ENCODE results near the gene NAT16.
A peak's percentile ranks its signal among the peaks of the same experiment; 100 is the strongest.

NAT16 gene

DNA sequence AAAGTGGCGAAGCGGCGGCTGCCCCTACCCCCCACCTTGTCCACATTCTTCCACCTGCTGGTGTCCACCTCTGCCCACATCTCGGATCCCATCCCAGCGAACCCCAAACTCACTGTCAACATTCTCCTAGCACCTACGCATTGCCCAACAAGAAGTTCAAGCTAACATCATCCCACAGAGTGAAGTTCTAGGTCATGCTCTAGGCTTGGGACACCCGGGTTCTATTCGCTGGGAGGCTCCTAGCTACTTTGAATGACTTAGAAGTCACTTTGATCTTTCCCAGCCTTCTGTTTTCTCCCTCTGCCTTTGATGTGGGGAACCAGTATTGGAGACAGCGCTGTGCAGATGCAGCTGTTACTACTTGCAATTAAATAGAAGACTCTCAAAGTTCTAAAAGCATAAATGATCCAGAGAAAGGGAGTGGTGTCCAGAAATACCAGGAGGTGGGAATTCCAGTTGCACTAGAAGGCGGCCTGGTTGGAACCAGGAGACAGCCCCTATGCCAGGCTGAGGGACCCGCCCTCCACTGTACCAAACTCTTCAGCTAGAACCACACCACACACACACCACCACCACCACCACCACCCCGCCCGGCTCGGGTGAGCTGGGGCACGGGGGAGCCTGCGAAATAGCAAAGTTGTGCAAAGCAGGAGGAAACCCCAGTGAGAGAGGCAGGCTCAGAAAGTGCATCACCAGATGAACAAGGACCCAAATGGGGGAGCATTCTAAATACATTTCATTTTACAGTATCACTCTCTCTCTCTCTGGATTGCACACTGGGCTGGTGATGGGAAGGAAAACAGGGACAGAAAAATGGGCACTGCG is 9.3 kb downstream of the NAT16 start:
- DNase-seq: no peak

DNA sequence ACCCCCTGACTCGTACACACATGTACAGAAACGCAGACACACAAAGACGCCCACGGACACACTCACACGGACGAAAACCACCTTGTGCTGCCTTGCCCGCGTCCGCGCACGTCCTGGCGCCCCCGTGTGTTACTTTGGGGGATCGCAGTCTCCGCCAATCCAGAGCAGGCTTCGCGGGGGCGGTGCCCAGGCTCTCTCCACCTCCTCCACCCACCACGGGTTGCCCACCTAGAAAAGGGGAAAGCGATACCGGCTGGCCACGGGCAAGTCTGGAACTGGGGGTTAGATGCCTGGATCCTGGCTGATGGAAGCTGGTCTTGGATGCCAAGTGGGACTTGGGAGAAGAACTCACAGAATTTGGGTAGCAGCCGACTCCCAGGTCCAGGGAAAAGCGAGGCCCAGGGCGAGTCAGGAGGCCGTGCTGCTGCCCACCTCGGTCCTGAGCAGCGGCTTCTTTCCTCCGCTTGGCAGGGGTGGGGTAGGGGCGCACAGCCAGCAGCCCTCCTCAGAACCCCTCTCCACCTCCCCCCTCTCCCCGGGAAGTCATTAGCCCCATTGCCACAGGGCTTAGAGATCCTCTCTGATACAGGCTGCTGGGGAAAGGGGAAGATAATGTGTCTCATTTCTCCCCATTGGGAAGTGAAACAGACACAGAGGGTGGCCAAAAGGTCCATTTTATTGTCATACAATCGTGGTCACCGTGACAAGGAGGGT is 10.1 kb downstream of the NAT16 start:
- DNase-seq: peak; percentile 69

DNA sequence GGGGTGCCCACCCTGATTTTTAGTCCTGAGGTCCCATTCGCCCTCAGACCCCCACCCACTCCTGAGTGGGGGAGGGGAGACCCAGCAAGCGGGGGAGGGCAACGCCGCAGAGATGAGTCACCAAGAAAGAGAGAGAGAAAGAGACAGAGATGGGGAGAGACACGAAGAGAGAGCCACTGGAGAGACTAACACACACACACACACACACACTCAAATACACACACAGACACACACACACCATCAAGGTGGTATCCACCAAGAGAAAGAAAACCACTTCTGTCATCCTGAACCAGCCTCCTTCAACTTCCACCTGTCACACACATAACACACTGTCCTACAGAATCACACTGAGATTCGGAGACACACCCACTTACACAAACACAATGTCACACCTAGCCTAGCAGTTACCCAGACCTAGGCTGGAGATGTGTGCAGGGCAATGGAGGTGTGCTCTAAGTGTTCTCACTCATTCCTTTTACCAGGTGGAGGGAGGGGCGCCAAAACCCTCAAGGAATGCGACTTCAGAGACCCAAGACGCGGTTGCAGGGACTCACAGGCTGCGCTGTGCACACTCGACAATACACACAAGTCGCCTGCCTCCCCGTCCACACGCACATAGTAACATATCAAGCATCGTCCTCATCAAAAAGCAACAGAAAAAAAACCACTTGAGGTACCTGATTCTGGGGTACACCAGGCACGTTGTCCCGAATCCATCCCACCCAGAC is 10.8 kb downstream of the NAT16 start:
- DNase-seq: no peak

DNA sequence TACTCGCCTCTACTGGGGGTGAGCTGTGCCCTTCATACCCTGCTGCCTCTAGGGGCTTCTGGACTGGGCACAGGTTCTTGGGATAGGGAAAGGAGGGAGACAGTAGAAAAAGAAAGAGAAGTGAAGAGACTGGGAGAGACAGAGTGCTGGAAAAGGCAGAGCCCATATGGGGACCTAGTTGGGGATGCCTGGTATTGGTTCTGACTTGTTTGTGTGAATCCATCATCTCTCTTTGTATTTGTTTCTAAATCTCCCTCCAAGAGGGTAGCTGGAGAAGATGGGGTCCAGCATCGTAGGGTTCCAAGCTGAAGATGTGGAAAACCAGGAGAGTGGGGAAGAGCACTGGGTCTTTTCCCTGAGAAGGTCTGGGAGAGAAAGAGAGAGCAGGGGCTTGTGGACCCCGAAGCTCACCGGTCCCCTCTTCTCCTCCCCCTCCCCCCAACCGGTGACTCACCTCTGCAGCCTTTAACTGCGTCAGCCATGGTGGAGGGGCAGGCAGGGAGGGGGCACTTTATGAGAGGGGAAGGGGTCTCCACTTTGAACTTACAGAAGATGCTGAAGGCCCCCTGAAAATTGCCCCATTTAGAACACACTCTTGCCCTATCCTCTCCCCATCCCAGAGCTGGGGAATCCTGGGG is 11.6 kb downstream of the NAT16 start:
- no peak for DNase-seq

DNA sequence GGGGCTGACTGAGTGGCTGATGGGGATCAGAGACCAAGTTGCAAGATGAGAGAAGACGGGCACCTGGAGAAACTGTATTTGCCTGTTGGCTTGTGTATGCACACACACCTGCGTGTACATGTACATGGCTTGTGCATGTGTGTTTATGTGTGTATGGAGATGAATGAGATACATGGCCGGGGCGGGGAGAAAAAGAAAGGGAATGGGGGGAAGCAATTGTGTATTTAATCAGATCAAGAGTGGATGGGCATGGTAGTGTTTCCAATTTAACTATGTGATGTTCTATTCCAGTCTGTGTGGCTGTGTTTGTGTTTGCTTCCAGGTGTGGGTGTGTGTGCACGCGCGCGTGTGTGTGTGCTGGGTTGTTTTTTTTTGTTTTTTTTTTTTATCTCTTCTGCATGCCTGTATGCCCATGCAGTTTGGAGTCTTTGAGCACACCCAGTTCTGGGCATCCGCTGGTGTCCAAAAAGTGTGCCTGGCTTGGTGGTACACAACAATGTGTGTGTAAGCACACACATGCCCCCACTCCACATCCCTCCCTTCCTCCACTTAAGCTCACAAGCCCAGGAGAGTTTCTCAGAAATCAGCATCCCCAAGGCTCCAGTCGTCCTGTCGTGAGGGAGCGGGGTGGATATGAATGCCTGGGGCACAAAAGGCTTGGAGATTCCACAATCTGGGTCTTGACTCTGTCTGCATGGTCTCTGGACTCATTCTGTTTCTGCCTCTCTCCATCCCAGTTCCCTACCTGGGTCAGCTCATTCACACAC is 12.3 kb downstream of the NAT16 start:
- no peak for DNase-seq

DNA sequence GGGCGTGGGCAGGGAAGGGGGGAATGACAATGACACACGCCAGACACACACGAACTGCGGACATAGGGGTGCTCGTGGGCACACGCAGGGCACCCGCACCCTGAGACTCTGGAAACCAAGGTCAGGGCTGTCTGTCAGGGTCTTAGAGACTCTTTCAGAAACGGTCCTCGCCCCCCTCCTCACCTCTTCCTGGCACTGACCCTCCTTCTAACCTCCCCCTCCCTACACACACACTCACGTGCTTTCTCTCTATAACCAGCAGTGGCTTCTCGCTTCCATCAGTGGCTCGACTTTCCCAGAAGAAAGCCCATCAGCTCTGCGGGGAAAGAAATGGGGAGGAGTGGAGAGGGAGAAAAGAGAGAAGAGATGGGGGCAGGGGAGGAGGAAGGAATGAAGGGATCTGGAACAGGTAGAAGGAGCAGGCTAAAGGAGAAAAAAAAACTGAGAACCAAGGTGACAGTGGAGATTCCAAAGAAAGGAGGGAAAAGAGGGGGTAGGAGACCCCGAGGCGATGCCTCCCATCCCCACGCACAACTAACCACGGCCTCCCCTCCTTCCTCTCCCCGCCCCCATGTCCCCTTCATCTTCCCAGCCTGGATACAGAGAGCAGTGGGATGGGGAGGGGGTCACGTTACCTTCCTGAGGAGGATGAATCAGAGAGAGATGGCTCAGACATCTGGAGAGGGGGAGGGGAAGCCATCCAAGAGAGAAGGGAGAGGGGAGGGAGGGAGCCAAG is 13.0 kb downstream of the NAT16 start:
- DNase-seq: no peak

DNA sequence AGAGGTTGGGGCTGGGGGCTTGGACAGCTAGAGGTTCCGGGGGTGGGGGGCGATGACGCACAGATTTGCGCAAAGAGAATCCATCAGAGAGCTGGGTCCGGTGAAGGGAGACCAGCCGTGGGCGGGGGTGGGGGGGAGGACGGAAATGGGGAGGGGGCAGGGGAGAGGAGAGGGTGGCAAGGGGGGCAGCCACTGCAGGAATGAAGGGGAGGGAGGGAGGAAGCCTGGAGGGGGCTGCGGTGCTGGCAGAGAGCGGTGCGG is 13.5 kb downstream of the NAT16 start:
- no peak for DNase-seq

DNA sequence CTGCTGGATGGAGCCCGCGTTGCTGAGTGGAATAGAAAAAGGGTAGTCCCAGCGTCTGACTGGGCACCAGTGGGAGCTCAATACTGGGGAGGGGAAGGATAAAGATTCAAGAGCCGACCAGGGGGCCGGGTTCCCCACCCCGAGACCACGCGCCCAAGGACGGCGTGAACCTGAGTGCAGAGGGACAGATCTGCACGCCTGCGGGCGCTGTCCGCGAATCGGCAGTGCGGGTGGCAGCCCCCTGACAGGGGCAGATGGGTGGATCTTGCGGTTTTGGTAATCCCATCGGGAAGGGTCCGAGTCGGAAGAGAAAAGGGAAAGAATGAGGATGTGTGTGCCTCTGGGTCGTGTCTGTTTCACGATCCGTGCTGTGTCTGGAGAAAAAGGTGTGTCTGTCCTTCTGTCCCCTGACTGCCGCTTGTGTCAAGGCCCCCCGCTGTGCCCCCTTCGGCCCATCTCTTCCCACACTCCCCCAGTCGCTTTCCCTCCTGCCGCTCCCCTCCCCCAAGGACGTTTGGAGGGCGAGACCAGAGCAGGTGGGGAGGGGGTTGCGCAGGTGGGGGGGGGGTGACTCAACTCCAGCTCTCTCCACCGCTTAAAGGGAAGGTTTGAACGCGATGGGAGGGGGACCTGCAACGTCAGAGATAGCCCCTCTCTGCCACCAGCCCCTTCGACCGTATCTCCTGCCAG is 14.0 kb downstream of the NAT16 start:
- DNase-seq: no peak

DNA sequence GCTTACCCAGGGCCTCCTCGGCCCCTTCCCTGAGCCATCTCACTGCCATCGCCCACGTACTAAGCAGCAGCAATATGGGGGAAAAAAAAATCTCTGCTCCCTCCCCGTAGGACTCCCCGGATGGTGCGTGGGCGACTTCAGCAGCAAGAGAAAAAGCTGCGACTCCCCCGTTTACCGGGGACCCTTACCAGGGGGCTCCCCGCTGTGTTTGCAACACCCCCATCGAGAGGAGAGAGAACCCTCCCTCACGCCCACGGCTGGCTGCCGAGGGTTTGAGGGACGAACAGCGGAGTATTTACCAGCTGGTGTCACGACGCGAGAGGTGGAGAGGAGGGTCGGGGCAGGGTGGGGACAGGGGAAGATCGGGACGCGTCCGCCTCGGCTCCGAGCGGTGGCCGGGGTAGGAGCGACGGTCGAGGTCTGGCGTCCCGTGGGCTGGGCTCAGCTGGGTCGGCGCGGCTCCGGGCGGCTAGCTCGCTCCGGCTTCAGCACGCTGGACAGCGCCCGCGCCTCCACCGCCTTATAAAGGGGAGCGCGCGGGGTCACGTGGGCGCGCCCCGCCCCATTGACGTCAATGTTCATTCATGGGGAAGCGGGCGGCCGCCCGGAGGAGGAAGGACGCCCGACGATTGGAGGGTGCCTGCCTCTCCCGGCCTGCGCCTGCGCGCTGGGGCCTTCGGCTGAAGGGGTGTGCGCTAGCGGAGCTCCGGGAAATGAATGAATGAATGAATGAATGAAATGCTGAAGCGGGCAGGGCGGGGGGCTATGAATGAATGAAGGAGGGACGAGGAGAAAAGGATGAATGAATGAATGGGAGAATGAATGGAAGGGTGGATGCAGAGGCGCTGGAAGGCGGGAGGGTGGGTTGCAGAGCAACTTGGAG is 14.8 kb downstream of the NAT16 start, which contains the start of gene VGF:
VGF (minus strand) TSS at position 495 of the 883 bp plus-strand sequence. CDS start 726 bp downstream, outside the sequence.
- DNase-seq: peak; percentile 83

DNA sequence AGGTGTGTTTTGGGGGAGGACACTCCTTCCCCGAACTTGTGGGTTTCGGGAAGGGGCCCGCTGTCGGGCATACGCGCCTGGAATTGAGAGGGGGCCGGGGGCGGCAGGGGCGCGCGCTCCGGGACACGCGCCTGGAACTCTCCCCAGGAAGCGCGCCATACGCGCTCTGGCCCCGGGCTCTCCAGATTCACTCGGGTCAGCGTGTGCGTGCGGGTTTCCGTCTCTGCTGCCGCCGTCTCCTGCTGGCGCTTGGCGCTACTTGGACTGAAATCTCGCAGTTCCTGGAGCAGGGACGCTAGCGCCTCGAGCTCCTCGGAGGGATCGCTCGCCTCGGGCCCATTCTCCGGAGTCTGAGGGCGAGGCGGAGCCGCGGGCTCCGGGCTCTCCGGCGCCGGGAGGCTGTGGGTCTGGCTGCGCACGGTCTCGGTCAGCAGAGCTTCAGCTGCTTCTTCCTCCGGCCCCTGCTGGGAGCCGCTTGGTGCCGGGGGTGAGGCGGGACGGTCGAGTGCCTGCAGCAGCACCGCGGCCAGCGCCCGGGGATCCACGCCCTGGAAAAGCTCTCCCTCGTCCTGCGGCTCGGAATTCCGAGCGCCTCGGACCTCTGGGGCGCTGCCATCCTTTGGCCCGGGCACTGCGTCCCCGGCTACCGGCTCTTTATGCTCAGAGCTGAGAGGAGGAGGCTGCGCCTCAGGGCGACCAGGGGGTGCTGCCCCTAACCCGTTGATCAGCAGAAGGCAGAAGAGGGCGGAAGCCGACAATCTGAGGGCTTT is 15.8 kb downstream of the NAT16 start:
- no peak for DNase-seq

DNA sequence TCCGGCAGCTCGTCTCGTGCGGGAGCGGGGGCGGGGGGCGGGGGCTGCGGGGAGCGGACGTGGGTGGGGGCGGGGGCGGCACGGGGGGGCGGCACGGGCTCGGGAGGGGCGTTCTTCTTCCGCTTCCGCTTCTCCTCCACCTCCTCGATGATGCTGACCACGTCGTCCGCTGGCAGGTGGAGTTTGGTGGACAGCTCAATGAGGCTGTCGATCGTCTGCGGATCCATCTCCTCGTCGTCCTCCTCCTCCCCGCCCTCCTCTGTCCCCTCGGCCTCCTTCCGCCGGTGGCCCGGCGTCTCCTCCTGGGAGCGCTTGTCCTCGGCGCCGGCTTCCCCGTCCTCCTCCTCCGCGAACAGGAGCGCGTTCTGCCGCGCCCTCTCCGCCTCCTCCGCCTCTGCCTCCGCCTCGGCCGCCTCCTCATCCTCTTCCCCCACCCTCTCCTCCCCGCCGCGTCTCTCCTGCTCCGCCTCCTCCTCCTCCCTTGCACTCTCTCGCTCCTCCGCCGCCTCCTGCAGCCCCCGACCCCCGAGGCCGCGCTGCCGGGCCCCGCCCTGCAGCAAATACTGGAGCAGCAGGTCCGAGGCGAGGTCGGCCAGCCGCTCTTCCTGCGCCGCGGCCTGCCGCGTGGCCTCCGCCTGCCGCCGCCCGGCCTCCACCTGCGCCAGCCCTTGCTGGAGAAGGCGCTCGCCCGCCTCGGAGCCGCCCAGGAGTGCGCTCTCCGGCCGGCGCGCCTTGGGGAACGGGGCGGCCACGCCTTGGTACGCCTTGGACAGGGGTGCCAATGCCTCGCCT is 16.6 kb downstream of the NAT16 start:
- DNase-seq: no peak

DNA sequence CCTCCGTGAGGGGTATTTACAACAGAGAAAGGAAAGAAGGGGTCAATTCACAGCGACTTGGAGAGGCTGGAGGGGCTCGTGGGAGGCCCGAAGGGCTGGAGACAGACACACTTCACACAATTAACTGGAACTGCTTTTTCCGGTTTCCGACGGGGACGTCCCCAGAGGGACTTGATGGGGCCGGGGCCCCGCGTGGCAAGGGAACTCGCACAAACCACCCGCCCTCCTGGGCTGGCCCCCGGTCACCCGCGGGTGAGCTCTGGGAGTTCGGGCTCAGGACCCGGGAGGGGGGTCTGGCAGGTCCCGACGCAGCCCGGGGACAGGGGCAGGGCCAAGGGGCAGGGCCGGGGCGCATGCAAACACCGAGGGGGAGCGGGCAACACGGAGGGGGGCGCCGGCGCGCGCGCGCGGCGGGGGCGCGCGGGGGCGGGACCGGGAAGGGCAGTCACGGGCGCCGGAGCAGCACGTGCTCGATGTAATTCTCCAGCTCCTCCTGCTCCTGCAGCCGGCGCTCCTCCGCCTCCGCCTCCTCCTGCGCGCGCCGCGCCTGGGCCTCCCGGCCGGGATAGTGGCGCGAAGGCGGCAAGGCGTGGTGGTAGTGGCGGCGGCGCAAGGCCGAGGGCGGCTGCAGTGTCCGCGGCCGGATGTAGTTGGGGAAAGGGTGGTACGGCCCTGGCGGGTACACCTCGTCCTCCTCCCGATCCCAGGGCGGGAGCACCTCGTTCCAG is 17.4 kb downstream of the NAT16 start:
- no peak for DNase-seq

DNA sequence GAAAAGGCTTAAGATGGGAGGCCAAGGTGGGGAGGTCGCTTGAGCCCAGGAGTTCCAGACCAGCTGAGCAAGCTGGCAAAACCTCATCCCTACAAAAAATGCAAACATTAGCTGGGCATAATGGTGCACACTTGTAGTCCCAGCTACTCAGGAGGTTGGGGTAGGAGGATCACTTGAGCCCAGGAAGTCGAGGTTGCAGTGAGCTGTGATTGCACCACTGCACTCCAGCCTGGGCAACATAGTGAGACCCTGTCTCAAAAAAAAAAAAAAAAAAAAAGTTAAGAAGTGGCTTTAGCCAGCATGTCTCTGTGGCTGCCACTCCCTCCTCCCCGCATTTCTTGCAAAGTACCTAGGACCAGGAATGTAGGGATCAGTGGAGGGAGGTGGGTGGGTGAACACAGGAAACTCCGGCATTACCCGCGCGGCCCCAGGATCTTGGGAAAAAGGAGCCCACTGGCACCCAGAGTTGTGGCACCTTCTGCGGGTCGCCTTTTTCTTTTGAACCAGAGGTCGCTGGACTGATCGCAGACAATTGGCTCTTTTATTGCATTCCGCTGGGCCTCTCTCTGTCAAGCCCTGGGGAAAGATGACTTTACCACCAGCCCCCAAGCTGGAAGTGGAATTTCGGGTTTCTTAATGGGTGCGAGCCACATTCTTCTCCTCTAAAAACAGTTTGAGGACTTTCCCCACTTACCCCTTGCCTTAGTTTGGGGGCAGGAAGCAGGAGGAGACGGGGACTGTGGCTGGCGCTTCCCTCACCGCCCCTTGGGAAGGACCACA is 18.2 kb downstream of the NAT16 start:
- DNase-seq: no peak

DNA sequence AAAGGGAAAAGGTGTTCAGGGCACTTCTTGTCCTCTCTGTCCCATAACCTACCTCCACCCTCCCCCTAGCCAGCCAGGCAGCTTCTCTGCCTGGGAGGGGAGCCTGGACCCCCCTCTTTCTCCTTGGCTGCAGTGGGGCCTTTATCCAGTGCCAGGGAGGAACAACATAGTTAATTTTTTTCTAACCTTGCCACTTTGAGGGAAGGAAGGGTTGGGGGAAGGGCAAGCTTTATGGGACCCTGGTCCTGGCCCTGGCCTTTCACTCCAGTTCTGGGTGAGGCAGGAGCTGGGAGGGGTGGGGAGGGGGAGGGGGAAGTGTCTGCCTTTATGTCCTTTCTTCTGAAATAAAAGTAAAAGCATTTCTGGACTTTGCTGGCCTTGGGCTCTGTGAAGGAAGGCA is 19.2 kb downstream of the NAT16 start:
- no peak for DNase-seq

DNA sequence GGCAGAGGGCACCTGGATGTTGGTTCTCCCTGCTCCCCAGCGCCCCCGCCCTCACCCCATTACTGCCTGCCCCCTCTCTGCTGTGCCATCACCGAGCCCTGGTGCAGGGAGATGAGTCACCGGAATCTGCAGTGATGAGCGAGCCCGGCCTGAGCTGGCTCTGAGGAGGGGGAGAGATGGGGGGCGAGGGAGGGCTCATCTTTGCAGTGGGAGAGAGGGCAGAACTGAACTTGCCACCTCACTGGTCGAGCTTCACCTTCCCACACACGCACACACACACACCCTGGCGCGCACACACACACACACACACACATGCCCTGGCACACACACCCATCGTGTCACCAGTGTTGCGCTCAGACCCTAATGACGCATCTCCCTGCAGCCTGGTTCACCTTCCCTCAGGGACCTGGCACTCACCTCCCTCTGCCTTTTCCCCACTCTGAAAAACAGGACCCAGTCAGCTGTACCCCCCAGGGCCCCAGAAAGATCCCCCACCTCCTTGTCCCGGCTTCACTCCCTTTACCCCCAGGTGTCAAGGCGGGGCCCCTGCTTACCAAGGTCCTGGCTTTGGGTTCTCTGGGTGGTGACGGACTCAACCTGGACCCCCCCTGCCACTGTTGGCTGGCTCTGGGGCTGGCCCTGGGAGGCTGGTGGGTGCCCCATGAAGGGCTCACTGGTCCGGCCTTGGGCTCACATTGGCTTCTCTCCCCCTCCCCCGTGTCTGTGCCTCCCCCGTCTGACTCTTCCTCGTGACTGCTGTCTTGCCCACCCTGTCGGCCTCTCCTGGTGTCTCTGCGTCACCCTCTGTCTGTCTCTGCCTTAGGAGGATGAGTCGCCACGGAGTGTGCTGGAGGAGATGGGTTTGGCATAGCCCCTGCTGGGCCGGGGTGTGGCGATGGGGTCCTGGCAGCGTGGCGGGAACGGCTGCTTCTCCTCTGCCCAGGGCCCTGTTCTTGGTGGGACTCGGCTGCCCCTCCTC is 20.1 kb downstream of the NAT16 start:
- DNase-seq: no peak
